ENCODE data around the gene MYF5. TPM values are rescaled to one million over a fixed set of nuclear protein-coding genes. Genes with fewer than 3 reads are reported as not detected.

MYF5 gene
- total RNA-seq, 1 experiment from 2014 or later = not detected

DNA sequence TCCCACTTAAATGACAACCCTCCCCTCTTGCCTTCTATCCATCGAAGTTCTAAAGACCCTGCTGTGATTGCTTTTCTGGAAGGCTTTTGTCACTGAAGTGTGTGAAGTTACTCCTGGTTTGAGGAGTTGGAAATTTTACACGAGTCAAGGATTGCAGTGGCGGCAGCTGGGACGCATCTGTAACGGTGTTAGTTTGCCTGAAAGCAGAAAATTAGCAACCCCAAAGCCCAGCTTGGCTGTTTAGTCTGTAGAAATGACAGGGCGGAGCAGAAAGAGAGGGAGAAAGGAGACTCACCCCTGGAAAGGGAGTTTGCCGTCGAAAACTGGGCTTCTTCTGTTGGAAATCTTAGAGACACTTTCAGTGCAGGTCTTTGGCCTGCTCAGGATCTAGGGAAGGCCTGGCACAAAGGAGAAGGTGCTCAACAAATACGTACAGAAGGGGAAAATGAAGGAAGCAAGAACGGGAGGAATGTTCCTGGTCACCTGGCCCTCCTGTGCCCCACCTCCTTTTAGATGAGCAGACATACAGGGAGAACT, 931 bp upstream of the MYF5 start:
- ATAC-seq (no peak), DNase-seq (no peak)
- Histone ChIP-seq H3K4me3 (ENCODE audit: low read length) (no peak overlapping the region), H3K9ac (ENCODE audit: low read length) (no peak overlapping the region), H3K4me2 (ENCODE audit: low read length) (no peak overlapping the region), H3K27ac (ENCODE audit: low read length) (no peak overlapping the region), H2AFZ (ENCODE audit: low read length) (no peak overlapping the region), H3K9me3 (ENCODE audit: low read length) (no peaks in the 10 kb centered on the region), H3F3A (ENCODE audit: low read length, unreplicated experiment) (no peaks in the 10 kb centered on the region), H4K20me1 (ENCODE audit: low read length) (no peaks in the 10 kb centered on the region), H3K36me3 (ENCODE audit: low read depth, low read length) (no peaks in the 10 kb centered on the region), H3K27me3 (ENCODE audit: low read length) (peaks cover 63% of the 10 kb centered on the region), H3K79me2 (ENCODE audit: low read length) (no peaks in the 10 kb centered on the region), H3K4me1 (ENCODE audit: insufficient read depth, low read length) (no peaks in the 10 kb centered on the region), H3K9me2 (replicated peaks; ENCODE audit: low read length) (no peaks in the 10 kb centered on the region)
- intact Hi-C loops (cut with micrococcal nuclease) = no loop called here
- POLR2A ChIA-PET (ENCODE audit: unreplicated experiment) = no interaction called here
- TF ChIP-seq EZH2 (IDR thresholded peaks at IDR 0.05; ENCODE audit: low read length, unreplicated experiment) = no peak
- TF ChIP-seq EZH2phosphoT487 (IDR thresholded peaks at IDR 0.05; ENCODE audit: borderline replicate concordance, low read length) = no peak
- TF ChIP-seq, protein P1, sequence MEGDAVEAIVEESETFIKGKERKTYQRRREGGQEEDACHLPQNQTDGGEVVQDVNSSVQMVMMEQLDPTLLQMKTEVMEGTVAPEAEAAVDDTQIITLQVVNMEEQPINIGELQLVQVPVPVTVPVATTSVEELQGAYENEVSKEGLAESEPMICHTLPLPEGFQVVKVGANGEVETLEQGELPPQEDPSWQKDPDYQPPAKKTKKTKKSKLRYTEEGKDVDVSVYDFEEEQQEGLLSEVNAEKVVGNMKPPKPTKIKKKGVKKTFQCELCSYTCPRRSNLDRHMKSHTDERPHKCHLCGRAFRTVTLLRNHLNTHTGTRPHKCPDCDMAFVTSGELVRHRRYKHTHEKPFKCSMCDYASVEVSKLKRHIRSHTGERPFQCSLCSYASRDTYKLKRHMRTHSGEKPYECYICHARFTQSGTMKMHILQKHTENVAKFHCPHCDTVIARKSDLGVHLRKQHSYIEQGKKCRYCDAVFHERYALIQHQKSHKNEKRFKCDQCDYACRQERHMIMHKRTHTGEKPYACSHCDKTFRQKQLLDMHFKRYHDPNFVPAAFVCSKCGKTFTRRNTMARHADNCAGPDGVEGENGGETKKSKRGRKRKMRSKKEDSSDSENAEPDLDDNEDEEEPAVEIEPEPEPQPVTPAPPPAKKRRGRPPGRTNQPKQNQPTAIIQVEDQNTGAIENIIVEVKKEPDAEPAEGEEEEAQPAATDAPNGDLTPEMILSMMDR (conservative IDR thresholded peaks at IDR 0.05; ENCODE audit: low read depth, low read length) = no peak
- CTCF ChIA-PET = no interaction called here
- BruUV-seq (replicated peaks) = no TSS peak

DNA sequence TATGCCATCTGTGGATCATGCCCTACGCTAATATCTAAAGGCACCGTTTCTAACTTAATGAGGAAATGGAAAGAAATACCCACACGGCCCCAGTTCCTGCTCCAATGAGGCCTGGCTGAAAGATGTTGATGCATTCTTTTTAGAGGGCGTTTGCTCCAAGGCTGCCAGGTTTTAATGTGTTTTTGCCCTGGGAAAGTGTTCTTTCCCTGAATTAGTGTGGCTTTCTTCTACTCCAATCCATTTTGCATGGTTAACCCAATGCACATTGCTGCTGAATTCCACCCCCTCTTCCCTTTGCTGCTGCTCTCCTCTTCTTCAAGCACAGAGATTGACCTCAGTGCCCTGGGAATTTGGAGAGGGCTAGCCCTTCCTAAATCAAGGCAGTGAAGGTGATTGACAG, 1.1 kb downstream of the MYF5 start:
- Histone ChIP-seq H2AFZ (ENCODE audit: low read length) (no peak overlapping the region), H3K27ac (ENCODE audit: low read length) (no peak overlapping the region), H3K27me3 (ENCODE audit: low read length) (peaks cover 67% of the 10 kb centered on the region), H3K4me1 (ENCODE audit: insufficient read depth, low read length) (no peaks in the 10 kb centered on the region), H3K36me3 (ENCODE audit: low read depth, low read length) (no peaks in the 10 kb centered on the region), H3F3A (ENCODE audit: low read length, unreplicated experiment) (no peaks in the 10 kb centered on the region), H3K79me2 (ENCODE audit: low read length) (no peaks in the 10 kb centered on the region), H3K9ac (ENCODE audit: low read length) (no peak overlapping the region), H3K4me3 (ENCODE audit: low read length) (no peak overlapping the region), H4K20me1 (ENCODE audit: low read length) (no peaks in the 10 kb centered on the region), H3K9me3 (ENCODE audit: low read length) (no peaks in the 10 kb centered on the region), H3K9me2 (replicated peaks; ENCODE audit: low read length) (no peaks in the 10 kb centered on the region), H3K4me2 (ENCODE audit: low read length) (no peak overlapping the region)
- intact Hi-C loops (cut with micrococcal nuclease) = no loop called here
- ATAC-seq = no peak
- no peak for DNase-seq
- TF ChIP-seq, protein P1 (conservative IDR thresholded peaks at IDR 0.05; ENCODE audit: low read depth, low read length) = no peak
- TF ChIP-seq EZH2phosphoT487 (IDR thresholded peaks at IDR 0.05; ENCODE audit: borderline replicate concordance, low read length) (no peak), EZH2 (IDR thresholded peaks at IDR 0.05; ENCODE audit: low read length, unreplicated experiment) (no peak)
- BruUV-seq (replicated peaks) = no TSS peak
- ChIA-PET POLR2A (ENCODE audit: unreplicated experiment) (no interaction called here), CTCF (no interaction called here)

DNA sequence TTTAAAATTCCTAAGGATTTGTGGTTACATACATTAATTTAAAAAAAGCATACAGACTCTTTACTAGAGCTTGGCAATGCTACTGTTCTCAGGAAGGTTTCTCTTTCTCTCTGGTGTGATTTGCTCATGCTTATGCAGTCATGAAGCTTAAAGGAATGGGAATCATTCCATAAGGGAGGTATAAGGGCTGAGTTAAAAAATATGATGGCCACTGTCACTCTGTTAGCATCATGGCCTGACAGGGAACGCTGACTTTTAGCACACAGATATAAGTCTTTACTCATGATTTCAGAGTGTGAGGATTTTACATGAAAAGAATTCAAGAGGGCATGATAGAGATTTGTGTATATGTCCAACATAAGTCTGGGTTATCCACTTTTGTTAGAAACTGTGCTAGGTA, 3.8 kb downstream of the MYF5 start:
- Histone ChIP-seq H3K9me3 (ENCODE audit: low read length) (no peaks in the 10 kb centered on the region), H3K4me2 (ENCODE audit: low read length) (no peak overlapping the region), H3K27ac (ENCODE audit: low read length) (no peak overlapping the region), H3K79me2 (ENCODE audit: low read length) (no peaks in the 10 kb centered on the region), H3K36me3 (ENCODE audit: low read depth, low read length) (no peaks in the 10 kb centered on the region), H3K4me3 (ENCODE audit: low read length) (no peak overlapping the region), H3K4me1 (ENCODE audit: insufficient read depth, low read length) (no peaks in the 10 kb centered on the region), H3K9me2 (replicated peaks; ENCODE audit: low read length) (no peaks in the 10 kb centered on the region), H3F3A (ENCODE audit: low read length, unreplicated experiment) (no peaks in the 10 kb centered on the region), H3K27me3 (ENCODE audit: low read length) (peaks cover 56% of the 10 kb centered on the region), H2AFZ (ENCODE audit: low read length) (no peak overlapping the region), H3K9ac (ENCODE audit: low read length) (no peak overlapping the region), H4K20me1 (ENCODE audit: low read length) (no peaks in the 10 kb centered on the region)
- no TSS peak for BruUV-seq (replicated peaks)
- DNase-seq (no peak), ATAC-seq (no peak)
- intact Hi-C loops (cut with micrococcal nuclease) = no loop called here
- POLR2A ChIA-PET (ENCODE audit: unreplicated experiment) = no interaction called here
- TF ChIP-seq EZH2phosphoT487 (IDR thresholded peaks at IDR 0.05; ENCODE audit: borderline replicate concordance, low read length) (no peak), EZH2 (IDR thresholded peaks at IDR 0.05; ENCODE audit: low read length, unreplicated experiment) (no peak)
- TF ChIP-seq, protein P1 (conservative IDR thresholded peaks at IDR 0.05; ENCODE audit: low read depth, low read length) = no peak
- CTCF ChIA-PET = no interaction called here

Measured in PC-3 (cell line).